ENCODE results near the gene ALDH3A2.

The ALDH3A2 gene

GRCh38 chr17:19720631-19721426 lies 72.3 kb downstream of the ALDH3A2 start:
- no peak overlapping the region for H3K4me3 ChIP-seq (ENCODE audit: low read depth, low read length)
- TF ChIP-seq, protein P1, sequence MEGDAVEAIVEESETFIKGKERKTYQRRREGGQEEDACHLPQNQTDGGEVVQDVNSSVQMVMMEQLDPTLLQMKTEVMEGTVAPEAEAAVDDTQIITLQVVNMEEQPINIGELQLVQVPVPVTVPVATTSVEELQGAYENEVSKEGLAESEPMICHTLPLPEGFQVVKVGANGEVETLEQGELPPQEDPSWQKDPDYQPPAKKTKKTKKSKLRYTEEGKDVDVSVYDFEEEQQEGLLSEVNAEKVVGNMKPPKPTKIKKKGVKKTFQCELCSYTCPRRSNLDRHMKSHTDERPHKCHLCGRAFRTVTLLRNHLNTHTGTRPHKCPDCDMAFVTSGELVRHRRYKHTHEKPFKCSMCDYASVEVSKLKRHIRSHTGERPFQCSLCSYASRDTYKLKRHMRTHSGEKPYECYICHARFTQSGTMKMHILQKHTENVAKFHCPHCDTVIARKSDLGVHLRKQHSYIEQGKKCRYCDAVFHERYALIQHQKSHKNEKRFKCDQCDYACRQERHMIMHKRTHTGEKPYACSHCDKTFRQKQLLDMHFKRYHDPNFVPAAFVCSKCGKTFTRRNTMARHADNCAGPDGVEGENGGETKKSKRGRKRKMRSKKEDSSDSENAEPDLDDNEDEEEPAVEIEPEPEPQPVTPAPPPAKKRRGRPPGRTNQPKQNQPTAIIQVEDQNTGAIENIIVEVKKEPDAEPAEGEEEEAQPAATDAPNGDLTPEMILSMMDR (IDR thresholded peaks at IDR 0.05; ENCODE audit: low read depth, low read length): no peak

DNA sequence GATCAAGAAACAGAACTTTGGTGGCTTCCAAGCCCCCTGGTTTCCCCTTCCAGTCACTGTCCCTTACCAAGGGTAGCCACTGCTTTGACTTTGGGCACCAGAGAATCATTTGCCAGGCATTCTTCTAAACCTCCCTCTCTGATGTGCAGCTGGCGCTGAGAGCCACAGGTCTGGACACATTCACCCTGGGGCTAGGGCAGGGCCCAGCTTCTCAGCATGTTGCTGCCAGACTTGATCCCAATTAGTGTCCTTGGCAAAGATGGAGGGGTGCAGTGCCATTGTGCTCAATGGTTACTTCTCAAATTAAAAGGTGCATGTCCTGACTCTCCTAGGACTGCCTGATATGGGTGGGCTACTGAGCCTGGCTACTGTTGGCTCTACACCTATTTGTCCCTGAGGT lies 75.4 kb downstream of the ALDH3A2 start:
- no peak overlapping the region for H3K4me3 ChIP-seq (ENCODE audit: low read depth, low read length)
- TF ChIP-seq, protein P1 (IDR thresholded peaks at IDR 0.05; ENCODE audit: low read depth, low read length): no peak

GRCh38 chr17:19724501-19725420 lies 76.2 kb downstream of the ALDH3A2 start:
- TF ChIP-seq, protein P1 (IDR thresholded peaks at IDR 0.05; ENCODE audit: low read depth, low read length): no peak
- H3K4me3 ChIP-seq (ENCODE audit: low read depth, low read length): no peak overlapping the region

- TF ChIP-seq, protein P1 (IDR thresholded peaks at IDR 0.05; ENCODE audit: low read depth, low read length): no peak
These were observed 76.9 kb downstream of the ALDH3A2 start for GRCh38 chr17:19725486-19725885.

GRCh38 chr17:19726631-19727376 lies 78.3 kb downstream of the ALDH3A2 start:
- TF ChIP-seq, protein P1 (IDR thresholded peaks at IDR 0.05; ENCODE audit: low read depth, low read length): no peak
- H3K4me3 ChIP-seq (ENCODE audit: low read depth, low read length): no peak overlapping the region

More at GRCh38 chr17:19725486-19725885, 76.9 kb downstream of the ALDH3A2 start:
- no peak overlapping the region for H3K4me3 ChIP-seq (ENCODE audit: low read depth, low read length)
